GM12892 (cell line): ENCODE measurements around the gene MYH14.

Experiments used
- POLR2A ChIP-seq: IDR thresholded peaks from 2 replicates; pipeline ENCODE4 v1.6.1; 2011; ENCODE audit warnings: low read depth, low read length, control low read depth
- POLR2AphosphoS5 ChIP-seq: IDR thresholded peaks from 2 replicates; pipeline ENCODE4 v1.6.1; 2011; ENCODE audit warnings: low read depth, low read length, control low read depth
- TAF1 ChIP-seq: IDR thresholded peaks from 2 replicates; pipeline ENCODE4 v1.6.1; 2011; ENCODE audit warnings: low read depth, mild to moderate bottlenecking, control low read depth, low read length, borderline replicate concordance

- TF ChIP-seq POLR2AphosphoS5 (no peak), POLR2A (no peak), TAF1 (no peak)
Observed at GRCh38 chr19:50318438-50318837, 115.0 kb downstream of the MYH14 start.
